Right lobe of liver (tissue), 4 donors: Measurements from ENCODE around the gene MOCS1.

Experiments used
- POLR2A ChIP-seq: fragments of 450-650 bp; IDR thresholded peaks from one replicate; pipeline ENCODE4 v1.6.1; 2017; ENCODE audit warnings: antibody characterized with exemption, mild to moderate bottlenecking
- TF ChIP-seq, protein P1 (sequence below), 4 donors: fragments of 200-600 bp in 3 of 4; fragments of 450-650 bp in 1 of 4; IDR thresholded peaks; one replicate each; pipeline versions ENCODE4 v1.5.1 to v1.8.0; 2016 to 2022; ENCODE audit warnings: antibody characterized with exemption in 4 of 4, mild to moderate bottlenecking in 2 of 4
- donor health status: DM: no; HTN: no; CAD: no.
- donor health status: DM: no; HTN: no; CAD: no.
- donor health status: DM: no; HTN: yes; CAD: no.

DNA sequence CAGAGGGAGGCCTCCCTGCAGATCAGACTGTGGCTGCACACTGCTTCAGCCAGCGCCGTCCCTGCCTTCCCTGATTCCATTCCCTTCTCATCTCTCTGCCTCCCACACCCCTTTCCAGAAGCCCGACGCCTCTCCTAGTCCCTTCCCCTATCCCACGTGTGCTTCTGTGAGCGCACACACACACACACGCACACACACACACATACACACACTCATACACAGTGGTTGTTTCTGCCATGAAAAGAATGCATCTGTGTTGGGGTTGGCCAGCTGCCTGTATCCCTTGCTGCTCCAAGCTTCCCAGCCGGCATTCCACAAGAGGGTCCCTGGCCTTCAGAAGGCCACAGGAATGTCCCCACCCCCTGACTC lies 51.7 kb downstream of the MOCS1 start:
- TF ChIP-seq, protein P1, sequence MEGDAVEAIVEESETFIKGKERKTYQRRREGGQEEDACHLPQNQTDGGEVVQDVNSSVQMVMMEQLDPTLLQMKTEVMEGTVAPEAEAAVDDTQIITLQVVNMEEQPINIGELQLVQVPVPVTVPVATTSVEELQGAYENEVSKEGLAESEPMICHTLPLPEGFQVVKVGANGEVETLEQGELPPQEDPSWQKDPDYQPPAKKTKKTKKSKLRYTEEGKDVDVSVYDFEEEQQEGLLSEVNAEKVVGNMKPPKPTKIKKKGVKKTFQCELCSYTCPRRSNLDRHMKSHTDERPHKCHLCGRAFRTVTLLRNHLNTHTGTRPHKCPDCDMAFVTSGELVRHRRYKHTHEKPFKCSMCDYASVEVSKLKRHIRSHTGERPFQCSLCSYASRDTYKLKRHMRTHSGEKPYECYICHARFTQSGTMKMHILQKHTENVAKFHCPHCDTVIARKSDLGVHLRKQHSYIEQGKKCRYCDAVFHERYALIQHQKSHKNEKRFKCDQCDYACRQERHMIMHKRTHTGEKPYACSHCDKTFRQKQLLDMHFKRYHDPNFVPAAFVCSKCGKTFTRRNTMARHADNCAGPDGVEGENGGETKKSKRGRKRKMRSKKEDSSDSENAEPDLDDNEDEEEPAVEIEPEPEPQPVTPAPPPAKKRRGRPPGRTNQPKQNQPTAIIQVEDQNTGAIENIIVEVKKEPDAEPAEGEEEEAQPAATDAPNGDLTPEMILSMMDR (IDR thresholded peaks at IDR 0.05) = no peak
- TF ChIP-seq POLR2A = no peak
